OCI-M2 (cell line): ENCODE measurements around the gene NFYC.

Experiments used
- DNase-seq: peaks from one replicate; lab custom pipeline; 2025; ENCODE audit not compliant: unreplicated experiment; lab: John Stamatoyannopoulos, UW

NFYC gene

GRCh38 chr1:40691538-40692428 is at the start of gene NFYC:
Gene NFYC, plus strand, starts transcription at chr1:40691704. Its CDS starts 47,140 bp downstream, at chr1:40738844.
- peak; percentile 59 for DNase-seq

- DNase-seq, result no peak
Observed at GRCh38 chr1:40645118-40645680, 46.3 kb upstream of the NFYC start.

- DNase-seq, result no peak
Observed at GRCh38 chr1:40646315-40646714, 45.2 kb upstream of the NFYC start.

- DNase-seq, result no peak
Observed at GRCh38 chr1:40648200-40648599, 43.3 kb upstream of the NFYC start.

GRCh38 chr1:40648928-40649591 is 42.4 kb upstream of the NFYC start:
- no peak for DNase-seq

GRCh38 chr1:40649592-40649930 is 41.9 kb upstream of the NFYC start:
- DNase-seq, result no peak

GRCh38 chr1:40650075-40650474 is 41.4 kb upstream of the NFYC start:
- DNase-seq, result no peak

- DNase-seq, result no peak
Observed at GRCh38 chr1:40651138-40651857, 40.2 kb upstream of the NFYC start.

GRCh38 chr1:40652468-40652867 is 39.0 kb upstream of the NFYC start:
- no peak for DNase-seq

- no peak for DNase-seq
Observed at GRCh38 chr1:40652979-40653378, 38.5 kb upstream of the NFYC start.

- DNase-seq, result no peak
Observed at GRCh38 chr1:40653851-40654537, 37.5 kb upstream of the NFYC start.

GRCh38 chr1:40657046-40657445 is 34.5 kb upstream of the NFYC start:
- DNase-seq, result no peak

GRCh38 chr1:40658751-40659648 is 32.5 kb upstream of the NFYC start:
- no peak for DNase-seq

- DNase-seq, result no peak
Observed at GRCh38 chr1:40659649-40659947, 31.9 kb upstream of the NFYC start.

- no peak for DNase-seq
Observed at GRCh38 chr1:40661678-40662077, 29.8 kb upstream of the NFYC start.

- no peak for DNase-seq
Observed at GRCh38 chr1:40662151-40662550, 29.4 kb upstream of the NFYC start.

- DNase-seq, result no peak
Observed at GRCh38 chr1:40662864-40663263, 28.6 kb upstream of the NFYC start.

GRCh38 chr1:40663324-40664166 is 28.0 kb upstream of the NFYC start:
- DNase-seq, result no peak

- DNase-seq, result no peak
Observed at GRCh38 chr1:40664167-40664537, 27.4 kb upstream of the NFYC start.
